IMR-90 (cell line): ENCODE measurements around the gene NACC1. TPM values are rescaled to one million over a fixed set of nuclear protein-coding genes. Genes with fewer than 3 reads are reported as not detected.

Experiments used
- ATAC-seq: fragments of 200-7000 bp; cut with Tn5 transposase; 2 replicates; pipeline ENCODE4 v1.9.1; 2020; ENCODE audit warnings: low read depth, mild to moderate bottlenecking, moderate library complexity
- BruUV-seq: library from RNA; stranded (reverse); fragments of 400-500 nt; replicated peaks from 2 replicates; lab custom pipeline; 2021; lab: Mats Ljungman, UMichigan
- CTCF ChIA-PET: fragments of 300-600 bp; formaldehyde crosslinking; extraction: SDS; loops from one replicate; lab custom pipeline; 2021; ENCODE audit warnings: antibody characterized with exemption; lab: Yijun Ruan, JAX
- POLR2A ChIA-PET: fragments of 300-600 bp; sonication (Branson Sonifier 250); formaldehyde crosslinking; loops from one replicate; lab custom pipeline; 2022; ENCODE audit warnings: antibody characterized with exemption; ENCODE audit not compliant: unreplicated experiment; lab: Charles Lee
- DNase-seq: peaks from one replicate; pipeline ENCODE4 v3.0.0; 2013
- H2AFZ ChIP-seq: replicated peaks from 2 replicates; pipeline ENCODE3; 2013; ENCODE audit warnings: low read length, mild to moderate bottlenecking; ENCODE audit not compliant: poor library complexity
- H2AK5ac ChIP-seq: 2 replicates; pipeline ENCODE4 v1.6.1; 2013; ENCODE audit warnings: low read depth, low read length, inconsistent platforms
- H2AK9ac ChIP-seq: replicated peaks from 2 replicates; pipeline ENCODE3; 2013; ENCODE audit warnings: mild to moderate bottlenecking, low read depth, low read length, moderate library complexity; ENCODE audit not compliant: poor library complexity
- H2BK120ac ChIP-seq: 2 replicates; pipeline ENCODE4 v1.6.1; 2013; ENCODE audit warnings: low read depth, low read length, inconsistent platforms
- H2BK15ac ChIP-seq: 3 replicates; pipeline ENCODE4 v1.6.1; 2013; ENCODE audit warnings: low read depth, low read length, inconsistent platforms
- H2BK20ac ChIP-seq: 2 replicates; pipeline ENCODE4 v1.6.1; 2013; ENCODE audit warnings: low read depth, mild to moderate bottlenecking, inconsistent platforms, low read length, moderate library complexity
- H2BK5ac ChIP-seq: 2 replicates; pipeline ENCODE4 v1.6.1; 2013; ENCODE audit warnings: mild to moderate bottlenecking, low read depth, low read length, inconsistent platforms; ENCODE audit not compliant: poor library complexity, severe bottlenecking
- H3K14ac ChIP-seq: replicated peaks from 2 replicates; pipeline ENCODE4 v1.6.1; 2013; ENCODE audit warnings: low read depth, low read length, inconsistent platforms
- H3K18ac ChIP-seq: 2 replicates; pipeline ENCODE4 v1.6.1; 2013; ENCODE audit warnings: low read depth, low read length, control low read depth
- H3K23ac ChIP-seq: 2 replicates; pipeline ENCODE4 v1.6.1; 2013; ENCODE audit warnings: low read depth, low read length, inconsistent platforms
- H3K27ac ChIP-seq: 2 replicates; pipeline ENCODE4 v1.5.1; 2013; ENCODE audit warnings: mild to moderate bottlenecking, control low read depth, low read length; ENCODE audit not compliant: insufficient read depth
- H3K27me3 ChIP-seq: 2 replicates; pipeline ENCODE4 v1.6.1; 2013; ENCODE audit warnings: low read length; ENCODE audit not compliant: control insufficient read depth, insufficient read depth
- H3K36me3 ChIP-seq: 2 replicates; pipeline ENCODE4 v1.6.1; 2013; ENCODE audit warnings: low read length, mixed read lengths; ENCODE audit not compliant: control insufficient read depth, insufficient read depth
- H3K4ac ChIP-seq: 2 replicates; pipeline ENCODE4 v1.6.1; 2013; ENCODE audit warnings: low read depth, low read length, inconsistent platforms
- H3K4me1 ChIP-seq: 2 replicates; pipeline ENCODE4 v1.6.1; 2013; ENCODE audit warnings: low read length, mixed read lengths; ENCODE audit not compliant: control insufficient read depth, insufficient read depth
- H3K4me2 ChIP-seq: 2 replicates; pipeline ENCODE4 v1.6.1; 2013; ENCODE audit warnings: low read depth, mild to moderate bottlenecking, control low read depth, low read length, moderate library complexity
- H3K4me3 ChIP-seq: 2 replicates; pipeline ENCODE4 v1.5.1; 2013; ENCODE audit warnings: low read depth, mild to moderate bottlenecking, control low read depth, low read length, moderate library complexity; ENCODE audit not compliant: insufficient read depth
- H3K56ac ChIP-seq: 2 replicates; pipeline ENCODE4 v1.6.1; 2013; ENCODE audit warnings: low read length, inconsistent platforms; ENCODE audit not compliant: insufficient read depth; ENCODE audit errors: extremely low read depth
- H3K79me1 ChIP-seq, 2 experiments: 2 replicates each; pipeline ENCODE4 v1.6.1; 2013; ENCODE audit warnings: low read length in 2 of 2, inconsistent platforms in 1 of 2, low read depth in 1 of 2
- H3K9ac ChIP-seq: 2 replicates; pipeline ENCODE4 v1.6.1; 2013; ENCODE audit warnings: low read depth, low read length, control low read depth
- H3K9me1 ChIP-seq: 2 replicates; pipeline ENCODE4 v1.6.1; 2013; ENCODE audit warnings: low read length, inconsistent platforms; ENCODE audit not compliant: insufficient read depth
- H3K9me3 ChIP-seq: 2 replicates; pipeline ENCODE4 v1.6.1; 2013; ENCODE audit warnings: low read length; ENCODE audit not compliant: control insufficient read depth, insufficient read depth
- H4K20me1 ChIP-seq: 2 replicates; pipeline ENCODE4 v1.6.1; 2013; ENCODE audit warnings: low read length, inconsistent platforms; ENCODE audit not compliant: insufficient read depth
- H4K5ac ChIP-seq: 2 replicates; pipeline ENCODE4 v1.6.1; 2013; ENCODE audit warnings: mild to moderate bottlenecking, low read depth, low read length, control low read depth
- H4K8ac ChIP-seq, 2 experiments: 2 replicates each; pipeline ENCODE4 v1.6.1; 2013; ENCODE audit warnings: low read depth in 2 of 2, low read length in 2 of 2, control low read depth in 1 of 2, inconsistent platforms in 1 of 2
- H4K91ac ChIP-seq: 2 replicates; pipeline ENCODE4 v1.6.1; 2013; ENCODE audit warnings: low read depth, low read length, inconsistent platforms; ENCODE audit not compliant: insufficient read depth
- MAFK ChIP-seq: IDR thresholded peaks from 2 replicates; pipeline ENCODE4 v1.6.1; 2012; ENCODE audit warnings: low read depth, low read length, improper control_type of control experiment
- RAD21 ChIP-seq: IDR thresholded peaks from 2 replicates; pipeline ENCODE4 v1.6.1; 2012; ENCODE audit warnings: low read length, improper control_type of control experiment
- WGBS, 2 experiments: methylation state at CpG; one replicate each; pipeline versions ENCODE4 v1.1.5 to v1.1.7; 2013; ENCODE audit warnings: missing lambda C conversion rate in 2 of 2; ENCODE audit not compliant: insufficient read length in 1 of 2; ENCODE audit errors: extremely low coverage in 2 of 2; 5-methylcytosine and 5-hydroxymethylcytosine counted together
- dilution Hi-C: fragments of 300-500 bp; cut with HindIII; formaldehyde crosslinking; loops from one replicate; pipeline ENCODE4 v1.14.3; 2018; ENCODE audit warnings: low sequenced_read_pairs; ENCODE audit not compliant: unreplicated experiment
- in situ Hi-C: fragments of 300-500 bp; cut with MboI; formaldehyde crosslinking; loops from 3 replicates; pipeline ENCODE4 v1.14.3; 2019; ENCODE audit warnings: low sequenced_read_pairs, inconsistent platforms, mixed read lengths
- intact Hi-C: fragments of 100-400 bp; cut with micrococcal nuclease; formaldehyde crosslinking; loops from 2 replicates; pipeline ENCODE4 v1.10.0; 2022
- polyA plus RNA-seq, 3 experiments: library from polyadenylated mRNA; depleted of rRNA; stranded (reverse); fragments of >200 nt; gene quantifications; 2 replicates each; pipeline ENCODE4 v1.2.3, GENCODE V29; 2012; ENCODE audit warnings: low replicate concordance in 1 of 3
- total RNA-seq: library from RNA; depleted of rRNA; stranded (reverse); fragments of >200 nt; gene quantifications from 2 replicates; pipeline ENCODE4 v1.2.3, GENCODE V29; 2012
- TF ChIP-seq, protein P1 (sequence below): conservative IDR thresholded peaks from 2 replicates; pipeline ENCODE4 v1.5.1; 2012; ENCODE audit warnings: mild to moderate bottlenecking, low read depth, low read length, improper control_type of control experiment

NACC1 gene
- total and polyA plus RNA-seq, 2 of the 4 experiments (the other 2 are of a cell fraction): 42.5 to 181 TPM

DNA sequence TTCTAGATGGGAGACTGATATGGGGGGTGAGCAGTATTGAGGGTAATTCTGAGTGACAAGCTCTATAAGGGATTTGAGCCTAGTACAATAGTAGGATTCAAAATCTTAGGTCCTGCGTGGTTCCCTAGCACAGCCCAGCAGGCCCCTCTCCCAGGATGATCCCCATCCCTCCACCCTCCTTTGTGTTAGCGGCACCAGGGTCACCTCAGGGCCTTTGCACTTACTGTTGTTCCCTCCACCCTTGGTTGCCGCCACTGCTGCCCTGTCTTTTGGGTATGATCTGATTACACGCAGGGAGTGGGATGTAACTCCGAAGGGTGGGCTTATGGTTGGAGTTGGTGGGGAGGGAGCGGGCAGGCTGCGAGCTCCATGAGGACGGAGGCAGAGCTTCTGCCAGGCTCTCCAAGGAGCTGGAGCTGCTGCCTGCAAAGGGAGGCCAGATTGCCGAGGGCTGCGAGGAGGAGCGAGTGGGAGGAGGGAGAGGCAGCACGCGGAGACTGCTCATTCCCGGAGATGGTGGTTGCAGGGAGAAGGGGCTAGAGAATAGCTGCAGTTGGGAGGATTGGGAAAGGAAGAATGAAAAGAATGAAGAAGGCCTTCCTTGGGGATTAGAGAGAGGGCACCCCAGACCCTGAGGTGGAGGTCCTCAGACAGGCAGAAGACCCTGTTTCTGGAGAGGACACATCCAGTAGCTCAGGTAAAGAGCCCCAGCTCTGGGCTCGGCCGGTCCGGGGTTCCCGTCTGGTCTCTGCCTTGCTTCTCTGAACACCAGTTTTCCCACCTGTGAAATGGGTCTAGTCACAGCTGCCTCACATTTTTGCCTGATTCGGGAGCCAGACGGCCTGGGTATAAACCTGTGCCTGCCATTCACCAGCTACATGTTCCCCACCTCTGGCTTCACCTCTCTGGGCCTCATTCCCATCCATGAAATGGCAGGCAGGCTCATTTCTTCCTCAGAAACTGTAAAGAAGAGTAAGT, 5.2 kb downstream of the NACC1 start:
- no peak for DNase-seq
- no peak overlapping the region for H3K18ac ChIP-seq
- H2BK15ac ChIP-seq: no peak overlapping the region
- in situ Hi-C loops: no loop called here
- H2BK20ac ChIP-seq: no peak overlapping the region
- H3K27ac ChIP-seq: no peak overlapping the region
- H3K4me1 ChIP-seq: peaks cover 22% of the 10 kb centered on the region
- H3K23ac ChIP-seq: no peak overlapping the region
- H4K8ac ChIP-seq: no peak overlapping the region
- no peak for TF ChIP-seq MAFK
- TF ChIP-seq, protein P1, sequence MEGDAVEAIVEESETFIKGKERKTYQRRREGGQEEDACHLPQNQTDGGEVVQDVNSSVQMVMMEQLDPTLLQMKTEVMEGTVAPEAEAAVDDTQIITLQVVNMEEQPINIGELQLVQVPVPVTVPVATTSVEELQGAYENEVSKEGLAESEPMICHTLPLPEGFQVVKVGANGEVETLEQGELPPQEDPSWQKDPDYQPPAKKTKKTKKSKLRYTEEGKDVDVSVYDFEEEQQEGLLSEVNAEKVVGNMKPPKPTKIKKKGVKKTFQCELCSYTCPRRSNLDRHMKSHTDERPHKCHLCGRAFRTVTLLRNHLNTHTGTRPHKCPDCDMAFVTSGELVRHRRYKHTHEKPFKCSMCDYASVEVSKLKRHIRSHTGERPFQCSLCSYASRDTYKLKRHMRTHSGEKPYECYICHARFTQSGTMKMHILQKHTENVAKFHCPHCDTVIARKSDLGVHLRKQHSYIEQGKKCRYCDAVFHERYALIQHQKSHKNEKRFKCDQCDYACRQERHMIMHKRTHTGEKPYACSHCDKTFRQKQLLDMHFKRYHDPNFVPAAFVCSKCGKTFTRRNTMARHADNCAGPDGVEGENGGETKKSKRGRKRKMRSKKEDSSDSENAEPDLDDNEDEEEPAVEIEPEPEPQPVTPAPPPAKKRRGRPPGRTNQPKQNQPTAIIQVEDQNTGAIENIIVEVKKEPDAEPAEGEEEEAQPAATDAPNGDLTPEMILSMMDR: no peak
- TF ChIP-seq RAD21: no peak
- H4K91ac ChIP-seq: no peak overlapping the region
- H3K9me3 ChIP-seq: no peaks in the 10 kb centered on the region
- no peak overlapping the region for H3K4me3 ChIP-seq
- no peak overlapping the region for H3K9ac ChIP-seq
- no peak overlapping the region for H3K4me2 ChIP-seq
- peaks cover 10 to 82% of the 10 kb centered on the region in 2 experiments; a peak in 3 of 4 replicates for H3K79me1 ChIP-seq
- H2BK120ac ChIP-seq: no peak overlapping the region
- intact Hi-C loops: no loop called here
- CTCF ChIA-PET: no interaction called here
- H2AFZ ChIP-seq: no peak overlapping the region
- H3K14ac ChIP-seq: no peak overlapping the region
- POLR2A ChIA-PET: no interaction called here
- H2BK5ac ChIP-seq: no peak overlapping the region
- H2AK9ac ChIP-seq: no peak overlapping the region
- no peak overlapping the region for H2AK5ac ChIP-seq
- H3K27me3 ChIP-seq: no peaks in the 10 kb centered on the region
- H3K56ac ChIP-seq: no peak overlapping the region
- H4K20me1 ChIP-seq: peaks cover 87% of the 10 kb centered on the region
- no peak overlapping the region for H3K4ac ChIP-seq
- peaks cover 20% of the 10 kb centered on the region for H3K36me3 ChIP-seq
- dilution Hi-C loops: no loop called here
- peaks cover 30% of the 10 kb centered on the region for H3K9me1 ChIP-seq
- no TSS peak for BruUV-seq
- no peak overlapping the region for H4K5ac ChIP-seq
- ATAC-seq: no peak
- WGBS, 2 experiments: 90% methylated on average over 7 of the region's 20 CpGs; no CpG with 5 or more reads in 1 of the 2 experiments
